GM12878 (cell line): ENCODE results near the gene TMCO1. TPM values are rescaled to one million over a fixed set of nuclear protein-coding genes. Genes with fewer than 3 reads are reported as not detected.

Experiments
- ATAC-seq: fragments of 200-7000 bp; cut with Tn5 transposase; 3 replicates; pipeline ENCODE4 v1.9.1; 2020; ENCODE audit warnings: mild to moderate bottlenecking, moderate library complexity
- BruUV-seq: library from RNA; stranded (reverse); fragments of 400-500 nt; replicated peaks from 2 replicates; lab custom pipeline; 2021; lab: Mats Ljungman, UMichigan
- CTCF ChIA-PET: fragments of 300-600 bp; sonication (Branson Sonifier 250); formaldehyde crosslinking; extraction: SDS; loops from one replicate; lab custom pipeline; 2021; ENCODE audit warnings: inconsistent platforms; lab: Yijun Ruan, JAX
- POLR2A ChIA-PET: fragments of 350-600 bp; formaldehyde crosslinking; extraction: SDS; loops from one replicate; lab custom pipeline; 2021; ENCODE audit warnings: inconsistent platforms; lab: Charles Lee
- RAD21 ChIA-PET: fragments of 300-600 bp; sonication (Branson Sonifier 250); formaldehyde crosslinking; loops from one replicate; lab custom pipeline; 2023; ENCODE audit warnings: antibody characterized with exemption; ENCODE audit not compliant: unreplicated experiment; lab: Charles Lee
- SMC1A ChIA-PET: fragments of 300-600 bp; sonication (Branson Sonifier 250); formaldehyde crosslinking; loops from one replicate; lab custom pipeline; 2023; ENCODE audit not compliant: unreplicated experiment, uncharacterized antibody; lab: Charles Lee
- DNase-seq: peaks from one replicate; pipeline ENCODE4 v3.0.0-alpha.2; 2011; ENCODE audit warnings: low read depth, low spot score
- FAIRE-seq: peaks from 3 replicates; lab custom pipeline; 2011; peaks lifted over from hg19 to GRCh38; lab: Jason Lieb, UNC
- H2AFZ ChIP-seq: 2 replicates; pipeline ENCODE4 v1.6.0; 2011; ENCODE audit warnings: low read depth, low read length, control low read depth; ENCODE audit not compliant: control insufficient read depth
- H3K27ac ChIP-seq: 2 replicates; pipeline ENCODE4 v1.5.1; 2011; ENCODE audit warnings: control low read depth; ENCODE audit not compliant: control insufficient read depth, insufficient read depth
- H3K27me3 ChIP-seq, 2 experiments: replicated peaks in 1 of 2; 2 replicates each; pipeline versions ENCODE4 v1.6.0 to v1.6.1; 2011; ENCODE audit warnings: low read length in 1 of 2; ENCODE audit not compliant: control insufficient read depth in 2 of 2, insufficient read depth in 2 of 2
- H3K36me3 ChIP-seq, 2 experiments: 2 replicates each; pipeline ENCODE4 v1.5.1; 2011; ENCODE audit warnings: low read length in 1 of 2; ENCODE audit not compliant: control insufficient read depth in 2 of 2, insufficient read depth in 2 of 2
- H3K4me1 ChIP-seq: 2 replicates; pipeline ENCODE4 v1.6.1; 2011; ENCODE audit warnings: mild to moderate bottlenecking, low read length, moderate library complexity, mixed read lengths; ENCODE audit not compliant: control insufficient read depth, insufficient read depth
- H3K4me2 ChIP-seq: 2 replicates; pipeline ENCODE4 v1.6.0; 2011; ENCODE audit warnings: control low read depth; ENCODE audit not compliant: control insufficient read depth, insufficient read depth
- H3K4me3 ChIP-seq: fragments of 200-600 bp; sonication (generic); 2 replicates; pipeline ENCODE4 v1.5.1; 2016
- H3K79me2 ChIP-seq: 2 replicates; pipeline ENCODE4 v1.6.0; 2011; ENCODE audit warnings: low read length; ENCODE audit not compliant: control insufficient read depth, insufficient read depth
- H3K9ac ChIP-seq: 2 replicates; pipeline ENCODE4 v1.8.0; 2011; ENCODE audit warnings: low read length, control low read depth, mixed read lengths; ENCODE audit not compliant: control insufficient read depth, insufficient read depth
- H3K9me3 ChIP-seq: replicated peaks from 3 replicates; pipeline ENCODE4 v1.5.1; 2011; ENCODE audit warnings: mild to moderate bottlenecking, low read length; ENCODE audit not compliant: control insufficient read depth, insufficient read depth
- H4K20me1 ChIP-seq: 2 replicates; pipeline ENCODE4 v1.6.0; 2011; ENCODE audit not compliant: control insufficient read depth, insufficient read depth
- ASH2L ChIP-seq: fragments of 300-600, 200-600 bp; sonication (generic); IDR thresholded peaks from 2 replicates; pipeline ENCODE4 v1.6.1; 2017; ENCODE audit warnings: low read depth, mild to moderate bottlenecking, borderline replicate concordance
- BACH1 ChIP-seq: fragments of 450-650 bp; IDR thresholded peaks from 2 replicates; pipeline ENCODE4 v1.6.1; 2017; ENCODE audit warnings: mild to moderate bottlenecking, borderline replicate concordance
- CBFB ChIP-seq: IDR thresholded peaks from 2 replicates; pipeline ENCODE4 v1.6.1; 2016; ENCODE audit warnings: antibody characterized with exemption, low read depth
- CEBPB ChIP-seq, 2 experiments: fragments of 150-350 bp in 1 of 2; IDR thresholded peaks; 2 replicates each; pipeline ENCODE4 v1.6.1; 2012 to 2014; ENCODE audit warnings: low read depth in 2 of 2, low read length in 2 of 2, borderline replicate concordance in 1 of 2, inconsistent platforms in 1 of 2
- CHD2 ChIP-seq: IDR thresholded peaks from 2 replicates; pipeline ENCODE4 v1.6.1; 2011; ENCODE audit warnings: low read depth, low read length, improper control_type of control experiment, borderline replicate concordance
- CHD4 ChIP-seq: fragments of 200-600 bp; sonication (generic); IDR thresholded peaks from 2 replicates; pipeline ENCODE4 v1.6.1; 2016; ENCODE audit warnings: mild to moderate bottlenecking
- ESRRA ChIP-seq: IDR thresholded peaks from 2 replicates; pipeline ENCODE4 v1.6.1; 2012; ENCODE audit warnings: mild to moderate bottlenecking, low read length, improper control_type of control experiment
- MYB ChIP-seq: fragments of 150-350 bp; IDR thresholded peaks from 2 replicates; pipeline ENCODE4 v1.6.1; 2014; ENCODE audit warnings: mild to moderate bottlenecking, low read depth, low read length, borderline replicate concordance
- SIX5 ChIP-seq: IDR thresholded peaks from 2 replicates; pipeline ENCODE4 v1.6.1; 2011; ENCODE audit warnings: mild to moderate bottlenecking, low read depth, low read length, moderate library complexity; ENCODE audit not compliant: severe bottlenecking
- SMC3 ChIP-seq: IDR thresholded peaks from 2 replicates; pipeline ENCODE4 v1.6.1; 2011; ENCODE audit warnings: low read length, improper control_type of control experiment, borderline replicate concordance
- SP1 ChIP-seq: IDR thresholded peaks from one replicate; pipeline ENCODE4 v1.6.1; 2011; ENCODE audit warnings: low read depth, low read length
- SREBF1 ChIP-seq: IDR thresholded peaks from 2 replicates; pipeline ENCODE4 v1.6.1; 2012; ENCODE audit warnings: mild to moderate bottlenecking, low read length
- TCF3 ChIP-seq: IDR thresholded peaks from 2 replicates; pipeline ENCODE4 v1.6.1; 2012; ENCODE audit warnings: low read depth, mild to moderate bottlenecking, low read length, borderline replicate concordance; ENCODE audit not compliant: insufficient read depth
- ZNF24 ChIP-seq: fragments of 450-650 bp; IDR thresholded peaks from 2 replicates; pipeline ENCODE4 v1.6.1; 2017; ENCODE audit warnings: antibody characterized with exemption, mild to moderate bottlenecking
- WGBS: methylation state at CpG from one replicate; pipeline ENCODE4 v1.1.6; 2016; ENCODE audit warnings: low lambda C conversion rate; ENCODE audit not compliant: insufficient replicate concordance, insufficient coverage; ENCODE audit errors: missing lambda C conversion rate; 5-methylcytosine and 5-hydroxymethylcytosine counted together
- in situ Hi-C: fragments of 300-500 bp; cut with MboI; formaldehyde crosslinking; loops from 9 replicates; pipeline ENCODE4 v1.14.3; 2018; ENCODE audit warnings: mixed read lengths
- intact Hi-C: fragments of 100-400 bp; cut with micrococcal nuclease; formaldehyde crosslinking; loops from one replicate; pipeline ENCODE4 v1.14.2; 2022; ENCODE audit not compliant: unreplicated experiment
- polyA plus RNA-seq, 11 experiments: library from polyadenylated mRNA; depleted of rRNA in 4 of 11; unstranded in 6 of 11; stranded (reverse) in 5 of 11; fragments of >200 nt; fragmentation: Nextera tagmentation in 4 of 11; fragmentation: Illumina TruSeq in 1 of 11; extraction: Ambion mirVana in 4 of 11; extraction: Trizol in 1 of 11; gene quantifications; 1 replicate in 1 of 11; 2 replicates in 10 of 11; pipeline versions ENCODE4 v1.2.1 to v1.2.3, GENCODE V29; 2011 to 2016; ENCODE audit warnings: inconsistent platforms in 2 of 11, missing spikeins in 2 of 11, low read depth in 1 of 11
- total RNA-seq, 4 experiments: library from RNA; depleted of rRNA in 3 of 4; stranded (reverse); fragments of >200 nt in 3 of 4; fragmentation: Illumina TruSeq in 1 of 4; extraction: Trizol in 1 of 4; gene quantifications; 2 replicates each; pipeline versions ENCODE4 v1.2.1 to v1.2.3, GENCODE V29; 2013 to 2021
- TF ChIP-seq, protein P1 (sequence below): fragments of 450-650 bp; IDR thresholded peaks from 2 replicates; pipeline ENCODE4 v1.6.1; 2017; ENCODE audit warnings: mild to moderate bottlenecking, moderate library complexity
- TF ChIP-seq, protein P2 (sequence below): IDR thresholded peaks from 2 replicates; pipeline ENCODE4 v1.6.1; 2012; ENCODE audit warnings: low read length, inconsistent platforms
- TF ChIP-seq, protein P3 (sequence below): fragments of 450-650 bp; IDR thresholded peaks from 2 replicates; pipeline ENCODE4 v1.6.1; 2017; ENCODE audit warnings: borderline replicate concordance
- TF ChIP-seq, protein P4 (sequence below): IDR thresholded peaks from 2 replicates; pipeline ENCODE4 v1.6.1; 2011; ENCODE audit warnings: mild to moderate bottlenecking, low read depth, low read length, moderate library complexity; ENCODE audit not compliant: insufficient replicate concordance

TMCO1 gene
- total and polyA plus RNA-seq, 10 of the 15 experiments (the other 5 are each of a cell fraction or from before 2014, with no cell fraction given) = 50.3 to 253 (median 126) TPM

DNA sequence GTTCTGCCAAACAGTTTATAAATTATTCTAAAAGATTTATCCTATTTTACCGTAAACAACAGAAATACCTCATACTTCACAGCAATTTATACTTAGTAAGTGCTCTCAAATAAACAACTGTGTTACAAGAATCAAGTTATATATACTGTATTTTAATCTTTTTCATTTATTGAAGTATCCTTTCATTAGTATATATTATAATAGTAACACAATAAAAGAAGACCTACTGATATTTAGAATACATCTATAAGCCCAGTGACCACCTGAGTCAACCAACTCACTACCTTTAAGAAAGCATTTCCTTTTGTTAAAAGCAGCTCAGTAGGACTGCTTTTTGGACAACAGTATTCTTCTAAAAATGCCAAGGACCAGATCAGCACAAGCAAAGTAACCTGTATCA lies 5.9 kb downstream of the TMCO1 start:
- WGBS = 96% methylated on average over 1 of the region's 1 CpG
- POLR2A ChIA-PET = no interaction called here
- intact Hi-C loops (loop anchor here (2.0 kb wide), 1 partner anchor 152 kb away; no protein-coding TSS in a partner anchor), in situ Hi-C loops (no loop called here)
- no peaks in the 10 kb centered on the region for H3K9me3 ChIP-seq
- FAIRE-seq (no peak), ATAC-seq (no peak), DNase-seq (no peak)
- peaks cover 5% of the 10 kb centered on the region for H3K79me2 ChIP-seq
- H3K4me2 ChIP-seq = no peak overlapping the region
- no TSS peak for BruUV-seq
- H3K27ac ChIP-seq = no peak overlapping the region
- no peaks in the 10 kb centered on the region for H3K27me3 ChIP-seq
- H3K4me1 ChIP-seq = peaks cover 3% of the 10 kb centered on the region; the same call in 1 of the 2 replicates
- RAD21 ChIA-PET = no interaction called here
- CTCF ChIA-PET = no interaction called here
- no peak overlapping the region for H2AFZ ChIP-seq
- peaks cover 1 to 21% of the 10 kb centered on the region in 2 experiments; a peak in 2 of 4 replicates for H3K36me3 ChIP-seq
- H4K20me1 ChIP-seq = no peaks in the 10 kb centered on the region
- H3K9ac ChIP-seq = no peak overlapping the region
- H3K4me3 ChIP-seq = no peak overlapping the region
- SMC1A ChIA-PET = interaction anchor here (1.5 kb wide), 1 partner anchor 20 kb away, joined by 3 read pairs; no protein-coding TSS in a partner anchor
- TF ChIP-seq, protein P1, sequence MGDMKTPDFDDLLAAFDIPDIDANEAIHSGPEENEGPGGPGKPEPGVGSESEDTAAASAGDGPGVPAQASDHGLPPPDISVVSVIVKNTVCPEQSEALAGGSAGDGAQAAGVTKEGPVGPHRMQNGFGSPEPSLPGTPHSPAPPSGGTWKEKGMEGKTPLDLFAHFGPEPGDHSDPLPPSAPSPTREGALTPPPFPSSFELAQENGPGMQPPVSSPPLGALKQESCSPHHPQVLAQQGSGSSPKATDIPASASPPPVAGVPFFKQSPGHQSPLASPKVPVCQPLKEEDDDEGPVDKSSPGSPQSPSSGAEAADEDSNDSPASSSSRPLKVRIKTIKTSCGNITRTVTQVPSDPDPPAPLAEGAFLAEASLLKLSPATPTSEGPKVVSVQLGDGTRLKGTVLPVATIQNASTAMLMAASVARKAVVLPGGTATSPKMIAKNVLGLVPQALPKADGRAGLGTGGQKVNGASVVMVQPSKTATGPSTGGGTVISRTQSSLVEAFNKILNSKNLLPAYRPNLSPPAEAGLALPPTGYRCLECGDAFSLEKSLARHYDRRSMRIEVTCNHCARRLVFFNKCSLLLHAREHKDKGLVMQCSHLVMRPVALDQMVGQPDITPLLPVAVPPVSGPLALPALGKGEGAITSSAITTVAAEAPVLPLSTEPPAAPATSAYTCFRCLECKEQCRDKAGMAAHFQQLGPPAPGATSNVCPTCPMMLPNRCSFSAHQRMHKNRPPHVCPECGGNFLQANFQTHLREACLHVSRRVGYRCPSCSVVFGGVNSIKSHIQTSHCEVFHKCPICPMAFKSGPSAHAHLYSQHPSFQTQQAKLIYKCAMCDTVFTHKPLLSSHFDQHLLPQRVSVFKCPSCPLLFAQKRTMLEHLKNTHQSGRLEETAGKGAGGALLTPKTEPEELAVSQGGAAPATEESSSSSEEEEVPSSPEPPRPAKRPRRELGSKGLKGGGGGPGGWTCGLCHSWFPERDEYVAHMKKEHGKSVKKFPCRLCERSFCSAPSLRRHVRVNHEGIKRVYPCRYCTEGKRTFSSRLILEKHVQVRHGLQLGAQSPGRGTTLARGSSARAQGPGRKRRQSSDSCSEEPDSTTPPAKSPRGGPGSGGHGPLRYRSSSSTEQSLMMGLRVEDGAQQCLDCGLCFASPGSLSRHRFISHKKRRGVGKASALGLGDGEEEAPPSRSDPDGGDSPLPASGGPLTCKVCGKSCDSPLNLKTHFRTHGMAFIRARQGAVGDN = no peak
- no peak for TF ChIP-seq TCF3
- no peak for TF ChIP-seq ZNF24
- TF ChIP-seq ESRRA = no peak
- no peak for TF ChIP-seq SMC3
- TF ChIP-seq SIX5 = no peak
- TF ChIP-seq SP1 = no peak
- TF ChIP-seq CHD2 = no peak
- TF ChIP-seq, protein P2, sequence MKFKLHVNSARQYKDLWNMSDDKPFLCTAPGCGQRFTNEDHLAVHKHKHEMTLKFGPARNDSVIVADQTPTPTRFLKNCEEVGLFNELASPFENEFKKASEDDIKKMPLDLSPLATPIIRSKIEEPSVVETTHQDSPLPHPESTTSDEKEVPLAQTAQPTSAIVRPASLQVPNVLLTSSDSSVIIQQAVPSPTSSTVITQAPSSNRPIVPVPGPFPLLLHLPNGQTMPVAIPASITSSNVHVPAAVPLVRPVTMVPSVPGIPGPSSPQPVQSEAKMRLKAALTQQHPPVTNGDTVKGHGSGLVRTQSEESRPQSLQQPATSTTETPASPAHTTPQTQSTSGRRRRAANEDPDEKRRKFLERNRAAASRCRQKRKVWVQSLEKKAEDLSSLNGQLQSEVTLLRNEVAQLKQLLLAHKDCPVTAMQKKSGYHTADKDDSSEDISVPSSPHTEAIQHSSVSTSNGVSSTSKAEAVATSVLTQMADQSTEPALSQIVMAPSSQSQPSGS = no peak
- TF ChIP-seq, protein P3, sequence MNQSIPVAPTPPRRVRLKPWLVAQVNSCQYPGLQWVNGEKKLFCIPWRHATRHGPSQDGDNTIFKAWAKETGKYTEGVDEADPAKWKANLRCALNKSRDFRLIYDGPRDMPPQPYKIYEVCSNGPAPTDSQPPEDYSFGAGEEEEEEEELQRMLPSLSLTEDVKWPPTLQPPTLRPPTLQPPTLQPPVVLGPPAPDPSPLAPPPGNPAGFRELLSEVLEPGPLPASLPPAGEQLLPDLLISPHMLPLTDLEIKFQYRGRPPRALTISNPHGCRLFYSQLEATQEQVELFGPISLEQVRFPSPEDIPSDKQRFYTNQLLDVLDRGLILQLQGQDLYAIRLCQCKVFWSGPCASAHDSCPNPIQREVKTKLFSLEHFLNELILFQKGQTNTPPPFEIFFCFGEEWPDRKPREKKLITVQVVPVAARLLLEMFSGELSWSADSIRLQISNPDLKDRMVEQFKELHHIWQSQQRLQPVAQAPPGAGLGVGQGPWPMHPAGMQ = no peak
- TF ChIP-seq CBFB = no peak
- TF ChIP-seq CHD4 = no peak
- TF ChIP-seq, protein P4, sequence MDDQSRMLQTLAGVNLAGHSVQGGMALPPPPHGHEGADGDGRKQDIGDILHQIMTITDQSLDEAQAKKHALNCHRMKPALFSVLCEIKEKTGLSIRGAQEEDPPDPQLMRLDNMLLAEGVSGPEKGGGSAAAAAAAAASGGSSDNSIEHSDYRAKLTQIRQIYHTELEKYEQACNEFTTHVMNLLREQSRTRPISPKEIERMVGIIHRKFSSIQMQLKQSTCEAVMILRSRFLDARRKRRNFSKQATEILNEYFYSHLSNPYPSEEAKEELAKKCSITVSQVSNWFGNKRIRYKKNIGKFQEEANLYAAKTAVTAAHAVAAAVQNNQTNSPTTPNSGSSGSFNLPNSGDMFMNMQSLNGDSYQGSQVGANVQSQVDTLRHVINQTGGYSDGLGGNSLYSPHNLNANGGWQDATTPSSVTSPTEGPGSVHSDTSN = no peak
- no peak for TF ChIP-seq BACH1
- no peak for TF ChIP-seq SREBF1
- TF ChIP-seq ASH2L = no peak
- TF ChIP-seq MYB = no peak
- no peak for TF ChIP-seq CEBPB (IDR thresholded peaks at IDR 0.05; ENCODE audit: borderline replicate concordance in 1 of 2, low read depth in 2 of 2, low read length in 2 of 2)
